Mesenchymal stem cell (in vitro differentiated cells and primary cell): Measurements from ENCODE around the gene FMNL1.
"Not testable (repeated sequence)": the region's sequence is repeated elsewhere in the genome, so short reads cannot be mapped to it uniquely, and the experiment has no call there.

Experiments used
- DNase-seq: peaks from one replicate; pipeline ENCODE4 v3.0.0-alpha.2; 2013
- H2AFZ ChIP-seq: one replicate; pipeline ENCODE4 v1.6.1; 2013; ENCODE audit warnings: low read depth, mild to moderate bottlenecking, control low read depth, inconsistent platforms, low read length, moderate library complexity
- H2AK5ac ChIP-seq: 2 replicates; pipeline ENCODE4 v1.6.1; 2013; ENCODE audit warnings: low read length, moderate library complexity, mild to moderate bottlenecking, inconsistent platforms; ENCODE audit not compliant: severe bottlenecking
- H2BK120ac ChIP-seq: one replicate; pipeline ENCODE4 v1.6.1; 2013; ENCODE audit warnings: low read depth, mild to moderate bottlenecking, inconsistent platforms, low read length, moderate library complexity
- H2BK12ac ChIP-seq, 2 experiments: one replicate each; pipeline ENCODE4 v1.6.1; 2013; ENCODE audit warnings: inconsistent platforms in 2 of 2, low read length in 2 of 2, mild to moderate bottlenecking in 2 of 2, moderate library complexity in 2 of 2, control low read depth in 1 of 2
- H2BK15ac ChIP-seq: one replicate; pipeline ENCODE4 v1.6.1; 2013; ENCODE audit warnings: mild to moderate bottlenecking, low read depth, inconsistent platforms; ENCODE audit not compliant: poor library complexity, severe bottlenecking
- H2BK5ac ChIP-seq: 2 replicates; pipeline ENCODE4 v1.6.1; 2013; ENCODE audit warnings: low read depth, mild to moderate bottlenecking, low read length, control low read depth, inconsistent platforms; ENCODE audit not compliant: poor library complexity, severe bottlenecking
- H3K14ac ChIP-seq, 2 experiments: one replicate each; pipeline ENCODE4 v1.6.1; 2013; ENCODE audit warnings: inconsistent platforms in 2 of 2, low read length in 2 of 2, control low read depth in 1 of 2, mild to moderate bottlenecking in 1 of 2, moderate library complexity in 1 of 2
- H3K18ac ChIP-seq, 2 experiments: one replicate each; pipeline ENCODE4 v1.6.1; 2013; ENCODE audit warnings: inconsistent platforms in 2 of 2, low read length in 2 of 2, control low read depth in 1 of 2, low read depth in 1 of 2, mild to moderate bottlenecking in 1 of 2
- H3K23ac ChIP-seq, 2 experiments: one replicate each; pipeline ENCODE4 v1.6.1; 2013; ENCODE audit warnings: inconsistent platforms in 2 of 2, low read length in 2 of 2, mild to moderate bottlenecking in 2 of 2, moderate library complexity in 2 of 2, control low read depth in 1 of 2
- H3K27ac ChIP-seq: 2 replicates; pipeline ENCODE4 v1.5.1; 2013; ENCODE audit warnings: mild to moderate bottlenecking, moderate library complexity, low read length, control low read depth, inconsistent platforms; ENCODE audit not compliant: poor library complexity, severe bottlenecking
- H3K27me3 ChIP-seq, 2 experiments: 2 replicates each; pipeline versions ENCODE4 v1.6.1 to v1.7.0; 2013; ENCODE audit warnings: low read length in 2 of 2, mild to moderate bottlenecking in 2 of 2, moderate library complexity in 2 of 2, control low read depth in 1 of 2, inconsistent platforms in 1 of 2; ENCODE audit not compliant: control insufficient read depth in 1 of 2, insufficient read depth in 1 of 2
- H3K36me3 ChIP-seq, 2 experiments: 2 replicates each; pipeline versions ENCODE4 v1.6.1 to v1.7.0; 2013; ENCODE audit warnings: low read length in 2 of 2, control low read depth in 1 of 2, inconsistent platforms in 1 of 2, low read depth in 1 of 2, mild to moderate bottlenecking in 1 of 2; ENCODE audit not compliant: insufficient read depth in 2 of 2, control insufficient read depth in 1 of 2
- H3K4ac ChIP-seq, 2 experiments: one replicate each; pipeline ENCODE4 v1.6.1; 2013; ENCODE audit warnings: inconsistent platforms in 2 of 2, low read length in 2 of 2, mild to moderate bottlenecking in 2 of 2, moderate library complexity in 2 of 2, control low read depth in 1 of 2, low read depth in 1 of 2
- H3K4me1 ChIP-seq: 2 replicates; pipeline ENCODE4 v1.6.1; 2013; ENCODE audit warnings: low read depth, low read length, control low read depth; ENCODE audit not compliant: control insufficient read depth, insufficient read depth
- H3K4me2 ChIP-seq: 2 replicates; pipeline ENCODE4 v1.6.1; 2013; ENCODE audit warnings: low read length, mild to moderate bottlenecking, inconsistent platforms; ENCODE audit not compliant: poor library complexity, severe bottlenecking
- H3K4me3 ChIP-seq, 2 experiments: 2 replicates each; pipeline versions ENCODE4 v1.5.1 to v1.7.0; 2013; ENCODE audit warnings: low read length in 2 of 2, mild to moderate bottlenecking in 2 of 2, control low read depth in 1 of 2, low read depth in 1 of 2; ENCODE audit not compliant: insufficient read depth in 1 of 2
- H3K79me1 ChIP-seq: replicated peaks from 2 replicates; pipeline ENCODE4 v1.6.1; 2013; ENCODE audit warnings: mild to moderate bottlenecking, control low read depth, low read length, inconsistent platforms; ENCODE audit not compliant: poor library complexity, severe bottlenecking
- H3K9ac ChIP-seq: 2 replicates; pipeline ENCODE4 v1.7.0; 2013; ENCODE audit warnings: mild to moderate bottlenecking, low read length, moderate library complexity
- H3K9me3 ChIP-seq: 2 replicates; pipeline ENCODE4 v1.7.0; 2013; ENCODE audit warnings: mild to moderate bottlenecking, low read length; ENCODE audit not compliant: control insufficient read depth
- H4K8ac ChIP-seq: one replicate; pipeline ENCODE4 v1.6.1; 2013; ENCODE audit warnings: inconsistent platforms, mild to moderate bottlenecking, low read length, moderate library complexity
- H4K91ac ChIP-seq: one replicate; pipeline ENCODE4 v1.6.1; 2013; ENCODE audit warnings: mild to moderate bottlenecking, low read length, inconsistent platforms
- WGBS: methylation state at CpG from one replicate; pipeline ENCODE4 v1.1.7; 2013; ENCODE audit warnings: mixed read lengths; 5-methylcytosine and 5-hydroxymethylcytosine counted together

FMNL1 gene

DNA sequence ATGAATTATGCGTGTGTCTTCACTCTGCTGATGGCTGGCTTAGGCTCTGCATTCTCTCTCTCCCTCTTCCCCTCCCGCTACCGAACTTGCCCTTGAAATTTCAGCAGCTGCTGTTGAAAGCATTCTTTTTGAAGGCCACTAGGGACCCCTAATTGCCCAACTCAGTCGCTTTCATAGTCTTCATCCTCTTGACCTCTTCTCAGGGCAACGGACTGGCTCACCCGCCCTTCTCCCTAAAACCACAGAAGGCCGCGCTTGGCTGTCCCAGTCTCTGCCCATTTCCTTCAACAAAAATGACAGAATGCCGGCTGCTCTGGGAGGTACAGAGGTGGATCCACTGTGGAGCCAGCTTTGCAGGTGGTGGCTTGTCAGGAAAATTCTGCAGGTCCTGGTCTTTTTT lies 21.0 kb upstream of the FMNL1 start:
- Histone ChIP-seq H3K36me3 (no peaks in the 10 kb centered on the region), H3K9ac (peak overlapping the region; percentile 0), H3K27ac (no peak overlapping the region), H4K91ac (no peak overlapping the region), H2AK5ac (no peak overlapping the region), H3K9me3 (no peaks in the 10 kb centered on the region), H3K4me2 (no peak overlapping the region), H3K14ac (no peak overlapping the region), H2BK15ac (no peak overlapping the region), H2BK5ac (no peak overlapping the region), H2BK12ac (no peak overlapping the region), H3K4me3 (no peak overlapping the region), H2AFZ (no peak overlapping the region), H2BK120ac (no peak overlapping the region), H3K18ac (no peak overlapping the region), H3K79me1 (no peaks in the 10 kb centered on the region), H3K27me3 (no peaks in the 10 kb centered on the region), H3K4ac (no peak overlapping the region), H3K23ac (no peak overlapping the region), H3K4me1 (peaks cover 12% of the 10 kb centered on the region), H4K8ac (no peak overlapping the region)
- DNase-seq, result peak; percentile 46
- 38% methylated on average over 8 of the region's 9 CpGs for WGBS

DNA sequence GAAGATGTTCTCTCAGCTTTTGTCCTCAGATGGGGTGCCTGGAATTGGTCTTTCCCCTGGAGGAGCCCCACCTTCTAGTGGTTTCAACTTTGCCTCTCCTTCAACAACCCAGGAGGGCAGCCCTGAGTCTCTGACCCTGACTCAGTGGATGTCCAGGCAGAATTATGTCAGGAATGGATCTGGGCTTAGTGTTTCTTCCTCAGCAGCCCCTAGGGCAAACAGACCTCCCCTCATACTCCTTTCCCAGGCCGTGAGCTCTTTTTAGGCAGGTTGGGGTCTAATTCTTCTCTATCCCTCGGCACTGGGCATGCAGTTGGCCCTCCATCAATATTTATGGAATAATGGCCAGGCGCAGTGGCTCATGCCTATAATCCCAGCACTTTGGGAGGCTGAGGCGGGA lies 20.2 kb upstream of the FMNL1 start:
- no peaks in the 10 kb centered on the region for H3K9me3 ChIP-seq
- WGBS, result 89% methylated on average over 4 of the region's 4 CpGs
- no peaks in the 10 kb centered on the region for H3K27me3 ChIP-seq
- no peak overlapping the region for H2AK5ac ChIP-seq
- no peak for DNase-seq
- no peak overlapping the region for H4K8ac ChIP-seq
- H2BK5ac ChIP-seq, result no peak overlapping the region
- H3K14ac ChIP-seq, result no peak overlapping the region
- H4K91ac ChIP-seq, result no peak overlapping the region
- no peak overlapping the region for H2BK120ac ChIP-seq
- H3K9ac ChIP-seq, result no peak overlapping the region
- H3K4ac ChIP-seq, result no peak overlapping the region
- H3K18ac ChIP-seq, result no peak overlapping the region
- H3K36me3 ChIP-seq, result no peaks in the 10 kb centered on the region
- H3K4me3 ChIP-seq, result peak overlapping the region in 1 of 2 experiments; percentile 16
- H2AFZ ChIP-seq, result no peak overlapping the region
- H3K23ac ChIP-seq, result no peak overlapping the region
- H3K4me1 ChIP-seq, result peaks cover 12% of the 10 kb centered on the region
- H3K27ac ChIP-seq, result no peak overlapping the region
- H3K79me1 ChIP-seq, result no peaks in the 10 kb centered on the region
- H3K4me2 ChIP-seq, result no peak overlapping the region
- H2BK15ac ChIP-seq, result no peak overlapping the region
- H2BK12ac ChIP-seq, result no peak overlapping the region

- H3K79me1 ChIP-seq, H2BK15ac ChIP-seq, H2BK5ac ChIP-seq, H3K9ac ChIP-seq, H2AFZ ChIP-seq, H3K27me3 ChIP-seq, H4K91ac ChIP-seq, H3K27ac ChIP-seq, H2BK120ac ChIP-seq, H3K36me3 ChIP-seq, H3K4ac ChIP-seq, H2AK5ac ChIP-seq, H4K8ac ChIP-seq, H3K18ac ChIP-seq, H3K4me2 ChIP-seq, H3K4me3 ChIP-seq, H3K14ac ChIP-seq, H3K9me3 ChIP-seq, H3K23ac ChIP-seq, H2BK12ac ChIP-seq: not testable (repeated sequence)
- peaks cover 12% of the 10 kb centered on the region for H3K4me1 ChIP-seq
- peak; percentile 41 for DNase-seq
- WGBS, result 92% methylated on average over 6 of the region's 6 CpGs
Measured at GRCh38 chr17:45201880-45202279, 19.8 kb upstream of the FMNL1 start.

DNA sequence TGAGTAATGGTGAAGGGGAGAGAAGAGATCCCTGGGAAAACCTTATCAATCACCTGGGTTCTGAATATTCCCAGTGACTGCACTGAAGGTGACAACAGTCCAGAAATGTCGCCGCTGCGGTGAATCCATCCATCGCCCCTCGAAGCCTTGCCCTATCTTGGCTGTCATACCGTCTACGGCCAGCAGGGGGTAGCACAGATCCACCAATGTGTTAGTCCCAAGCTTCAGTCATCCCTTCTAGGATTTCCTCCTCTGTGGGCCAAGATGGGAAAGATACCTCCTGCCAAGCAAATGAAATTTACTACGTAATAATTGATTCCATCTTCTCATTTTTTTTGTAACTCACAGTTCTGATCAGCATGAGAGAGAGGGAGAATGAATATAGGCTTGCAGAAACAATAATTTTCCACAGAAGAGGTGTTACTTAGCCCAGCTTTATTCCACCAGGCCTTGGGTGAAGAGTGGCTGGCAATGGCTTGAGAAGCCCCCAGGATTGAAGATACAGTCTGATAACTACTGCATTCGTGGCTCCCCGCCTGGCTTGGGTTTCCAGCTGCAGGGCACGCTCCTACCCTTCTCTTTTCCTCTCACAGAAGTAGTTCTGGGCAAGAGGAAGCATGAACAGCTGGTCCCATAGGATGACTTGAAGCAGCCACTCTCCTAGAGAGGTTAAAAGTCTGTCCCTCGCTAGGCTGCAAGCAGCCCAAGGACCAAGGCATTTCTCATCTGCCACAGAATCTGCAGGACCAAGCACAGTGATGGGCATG lies 2.6 kb upstream of the FMNL1 start:
- no peak overlapping the region for H3K4me3 ChIP-seq
- H3K4me2 ChIP-seq, result peak overlapping the region; percentile 30
- H3K14ac ChIP-seq, result no peak overlapping the region
- no peak overlapping the region for H2BK120ac ChIP-seq
- H3K4me1 ChIP-seq, result peaks cover 14% of the 10 kb centered on the region
- no peak overlapping the region for H3K27ac ChIP-seq
- H2AK5ac ChIP-seq, result no peak overlapping the region
- no peak overlapping the region for H3K4ac ChIP-seq
- no peak overlapping the region for H2BK5ac ChIP-seq
- H3K79me1 ChIP-seq, result no peaks in the 10 kb centered on the region
- DNase-seq, result peak; percentile 77
- no peak overlapping the region for H3K23ac ChIP-seq
- H3K9me3 ChIP-seq, result no peaks in the 10 kb centered on the region
- H2AFZ ChIP-seq, result no peak overlapping the region
- H3K9ac ChIP-seq, result no peak overlapping the region
- no peak overlapping the region for H2BK15ac ChIP-seq
- H3K18ac ChIP-seq, result no peak overlapping the region
- H3K36me3 ChIP-seq, result no peaks in the 10 kb centered on the region
- no peak overlapping the region for H4K8ac ChIP-seq
- H4K91ac ChIP-seq, result no peak overlapping the region
- 9% methylated on average over 11 of the region's 12 CpGs for WGBS
- peaks cover 18 to 27% of the 10 kb centered on the region in 2 experiments for H3K27me3 ChIP-seq
- H2BK12ac ChIP-seq, result no peak overlapping the region
